Endothelial cell of umbilical vein (primary cell): ENCODE measurements around the gene TRPM1. TPM values are rescaled to one million over a fixed set of nuclear protein-coding genes. Genes with fewer than 3 reads are reported as not detected.

Source experiments
- BruUV-seq: library from RNA; stranded (reverse); fragments of 400-500 nt; replicated peaks from 2 replicates; lab custom pipeline; 2021; lab: Mats Ljungman, UMichigan
- CTCF ChIA-PET: fragments of 300-600, 350-600 bp; sonication (Branson Sonifier 250); formaldehyde crosslinking; loops from one replicate; lab custom pipeline; 2021; ENCODE audit warnings: antibody characterized with exemption, inconsistent platforms; lab: Charles Lee
- POLR2A ChIA-PET: fragments of 300-600, 350-600 bp; sonication (Branson Sonifier 250); formaldehyde crosslinking; loops from one replicate; lab custom pipeline; 2021; ENCODE audit warnings: antibody characterized with exemption, inconsistent platforms; lab: Charles Lee
- DNase-seq: peaks from one replicate; pipeline ENCODE4 v3.0.0-alpha.2; 2011; ENCODE audit warnings: low read depth, low spot score
- FAIRE-seq: peaks from 2 replicates; lab custom pipeline; 2011; peaks lifted over from hg19 to GRCh38; lab: Jason Lieb, UNC
- H2AFZ ChIP-seq: 2 replicates; pipeline ENCODE4 v1.6.0; 2012; ENCODE audit warnings: low read depth, low read length, control low read depth, inconsistent platforms
- H3K27ac ChIP-seq: 2 replicates; pipeline ENCODE4 v1.5.1; 2011; ENCODE audit warnings: low read depth, mild to moderate bottlenecking, control low read depth, low read length, moderate library complexity; ENCODE audit not compliant: insufficient read depth
- H3K27me3 ChIP-seq, 2 experiments: 2 replicates each; pipeline versions ENCODE4 v1.6.0 to v1.6.1; 2011; ENCODE audit warnings: low read length in 2 of 2, mixed read lengths in 1 of 2; ENCODE audit not compliant: control insufficient read depth in 2 of 2, insufficient read depth in 2 of 2
- H3K36me3 ChIP-seq, 2 experiments: 2 replicates in 1 of 2; 3 replicates in 1 of 2; pipeline ENCODE4 v1.5.1; 2011; ENCODE audit warnings: low read length in 2 of 2, mild to moderate bottlenecking in 1 of 2, moderate library complexity in 1 of 2; ENCODE audit not compliant: control insufficient read depth in 2 of 2, insufficient read depth in 2 of 2; ENCODE audit errors: extremely low read depth in 1 of 2
- H3K4me1 ChIP-seq: 3 replicates; pipeline ENCODE4 v1.5.1; 2011; ENCODE audit warnings: mild to moderate bottlenecking, low read length; ENCODE audit not compliant: control insufficient read depth, insufficient read depth; ENCODE audit errors: extremely low read depth
- H3K4me2 ChIP-seq: 2 replicates; pipeline ENCODE4 v1.6.1; 2011; ENCODE audit warnings: low read length, control low read depth, mixed read lengths; ENCODE audit not compliant: insufficient read depth
- H3K4me3 ChIP-seq, 3 experiments: fragments of 200-600 bp in 1 of 3; sonication (generic), shearing (Covaris generic) in 1 of 3; replicated peaks in 1 of 3; 2 replicates each; pipeline ENCODE4 v1.5.1; 2011 to 2016; ENCODE audit warnings: control low read depth in 3 of 3, low read length in 3 of 3, mild to moderate bottlenecking in 2 of 3, inconsistent platforms in 1 of 3, low read depth in 1 of 3, moderate library complexity in 1 of 3; ENCODE audit not compliant: insufficient read depth in 1 of 3
- H3K79me2 ChIP-seq: 2 replicates; pipeline ENCODE4 v1.6.0; 2012; ENCODE audit warnings: low read length, inconsistent platforms; ENCODE audit not compliant: control insufficient read depth, insufficient read depth
- H3K9ac ChIP-seq: replicated peaks from 2 replicates; pipeline ENCODE3; 2011; ENCODE audit warnings: low read length, control low read depth; ENCODE audit not compliant: insufficient read depth; ENCODE audit errors: extremely low read depth
- H3K9me1 ChIP-seq: replicated peaks from 3 replicates; pipeline ENCODE4 v1.6.0; 2011; ENCODE audit warnings: mild to moderate bottlenecking, low read length; ENCODE audit not compliant: control insufficient read depth, insufficient read depth; ENCODE audit errors: extremely low read depth
- H3K9me3 ChIP-seq: replicated peaks from 2 replicates; pipeline ENCODE4 v1.5.1; 2012; ENCODE audit warnings: low read length, inconsistent platforms; ENCODE audit not compliant: control insufficient read depth, insufficient read depth
- H4K20me1 ChIP-seq: replicated peaks from 2 replicates; pipeline ENCODE3; 2011; ENCODE audit warnings: mild to moderate bottlenecking, low read length; ENCODE audit not compliant: control insufficient read depth, insufficient read depth; ENCODE audit errors: extremely low read depth
- CTCF ChIP-seq, 2 donors: IDR thresholded peaks; 1 replicate in 1 of 2; 2 replicates in 1 of 2; pipeline ENCODE4 v1.5.1; 2011; ENCODE audit warnings: low read length in 2 of 2, mild to moderate bottlenecking in 2 of 2, moderate library complexity in 2 of 2, control low read depth in 1 of 2, inconsistent platforms in 1 of 2, low read depth in 1 of 2; ENCODE audit not compliant: insufficient read depth in 1 of 2; ENCODE audit errors: extremely low read depth in 1 of 2
- EZH2 ChIP-seq: IDR thresholded peaks from 2 replicates; pipeline ENCODE4 v1.6.1; 2012; ENCODE audit warnings: borderline replicate concordance, low read depth, mild to moderate bottlenecking, moderate library complexity, low read length, inconsistent platforms; ENCODE audit not compliant: severe bottlenecking
- FOS ChIP-seq: IDR thresholded peaks from 2 replicates; pipeline ENCODE4 v1.6.1; 2011; ENCODE audit warnings: mild to moderate bottlenecking, low read length, moderate library complexity, borderline replicate concordance; ENCODE audit not compliant: insufficient read depth
- GATA2 ChIP-seq: IDR thresholded peaks from 2 replicates; pipeline ENCODE4 v1.7.0; 2011; ENCODE audit warnings: low read depth, mild to moderate bottlenecking, moderate library complexity, mixed read lengths, low read length; ENCODE audit not compliant: insufficient read length, insufficient read depth
- JUN ChIP-seq: IDR thresholded peaks from 2 replicates; pipeline ENCODE4 v1.6.1; 2011; ENCODE audit warnings: borderline replicate concordance, low read depth; ENCODE audit not compliant: insufficient read length, insufficient read depth
- MAX ChIP-seq: IDR thresholded peaks from 2 replicates; pipeline ENCODE4 v1.6.1; 2011; ENCODE audit not compliant: insufficient read depth, insufficient read length
- MYC ChIP-seq: IDR thresholded peaks from one replicate; pipeline ENCODE4 v1.6.1; 2011; ENCODE audit warnings: mild to moderate bottlenecking, low read depth, low read length
- POLR2A ChIP-seq: IDR thresholded peaks from 2 replicates; pipeline ENCODE4 v1.6.1; 2012; ENCODE audit warnings: low read depth, mild to moderate bottlenecking, control low read depth, low read length
- POLR2AphosphoS5 ChIP-seq: IDR thresholded peaks from 2 replicates; pipeline ENCODE4 v1.6.1; 2012; ENCODE audit warnings: low read depth, mild to moderate bottlenecking, control low read depth, low read length, moderate library complexity; ENCODE audit not compliant: insufficient read depth
- dilution Hi-C: fragments of 300-500 bp; cut with MboI; formaldehyde crosslinking; loops from one replicate; pipeline ENCODE4 v1.15.0; 2019; ENCODE audit warnings: low sequenced_read_pairs; ENCODE audit not compliant: extremely low pct_ligation_motif_present
- intact Hi-C: fragments of 100-400 bp; cut with micrococcal nuclease; formaldehyde crosslinking; loops from one replicate; pipeline ENCODE4 v1.10.0; 2022
- polyA plus RNA-seq, 4 experiments: library from polyadenylated mRNA; depleted of rRNA in 3 of 4; stranded (reverse) in 3 of 4; unstranded in 1 of 4; fragments of >200 nt; gene quantifications; 2 replicates each; pipeline versions ENCODE4 v1.2.1 to v1.2.3, GENCODE V29; 2011 to 2012; ENCODE audit warnings: missing spikeins in 1 of 4
- total RNA-seq: library from RNA; stranded (reverse); gene quantifications from 2 replicates; pipeline ENCODE4 v1.2.3, GENCODE V29; 2021

Gene TRPM1
- total and polyA plus RNA-seq, 2 donors (not counting 3 experiments of a cell fraction or from before 2014, with no cell fraction given) = 0.19 TPM; not detected in 1

- Histone ChIP-seq H2AFZ (no peak overlapping the region), H3K36me3 (no peaks in the 10 kb centered on the region), H3K27ac (no peak overlapping the region), H3K4me1 (no peaks in the 10 kb centered on the region), H3K27me3 (peaks cover 0 to 4% of the 10 kb centered on the region in 2 experiments), H4K20me1 (no peaks in the 10 kb centered on the region), H3K9me3 (no peaks in the 10 kb centered on the region), H3K79me2 (no peaks in the 10 kb centered on the region), H3K9me1 (no peaks in the 10 kb centered on the region), H3K4me3 (no peak overlapping the region), H3K9ac (no peak overlapping the region), H3K4me2 (no peak overlapping the region)
- TF ChIP-seq MYC (no peak), POLR2AphosphoS5 (no peak), JUN (no peak), EZH2 (no peak), GATA2 (no peak), POLR2A (no peak), MAX (no peak), FOS (no peak), CTCF (IDR thresholded peaks at IDR 0.05; ENCODE audit: extremely low read depth in 1 of 2, insufficient read depth in 1 of 2, low read depth in 1 of 2, low read length in 2 of 2) (no peak)
- no peak for FAIRE-seq
- BruUV-seq = no TSS peak
- ChIA-PET POLR2A (no interaction called here), CTCF (no interaction called here)
- intact Hi-C loops (no loop called here), dilution Hi-C loops (no loop called here)
- DNase-seq = no peak
Observed at GRCh38 chr15:31136016-31136415, 34.5 kb upstream of the TRPM1 start.
